Measurements from ENCODE around the gene MAN1B1.
"Not testable (repeated sequence)": the region's sequence is repeated elsewhere in the genome, so short reads cannot be mapped to it uniquely, and the experiment has no call there.

The MAN1B1 gene

GRCh38 chr9:137128862-137129455 lies 42.2 kb downstream of the MAN1B1 start:
- peaks cover 2% of the 10 kb centered on the region for H3K36me3 Mint-ChIP-seq
- peaks cover 3% of the 10 kb centered on the region for H3K27me3 Mint-ChIP-seq
- peak overlapping the region; percentile 92 for H3K27ac Mint-ChIP-seq
- peak overlapping the region; percentile 95 for H3K4me3 Mint-ChIP-seq
- H3K4me1 Mint-ChIP-seq (ENCODE audit: low read depth), result peaks cover 27% of the 10 kb centered on the region
- no peaks in the 10 kb centered on the region for H3K9me3 Mint-ChIP-seq (ENCODE audit: low read depth)

- peaks cover 2% of the 10 kb centered on the region for H3K36me3 Mint-ChIP-seq
- H3K4me1 Mint-ChIP-seq (ENCODE audit: low read depth), result peaks cover 27% of the 10 kb centered on the region
- peaks cover 3% of the 10 kb centered on the region for H3K27me3 Mint-ChIP-seq
- H3K4me3 Mint-ChIP-seq, result peak overlapping the region; percentile 88
- peak overlapping the region; percentile 83 for H3K27ac Mint-ChIP-seq
- no peaks in the 10 kb centered on the region for H3K9me3 Mint-ChIP-seq (ENCODE audit: low read depth)
Observed at GRCh38 chr9:137129456-137130175, 42.8 kb downstream of the MAN1B1 start.

- H3K4me1 Mint-ChIP-seq (ENCODE audit: low read depth), result peaks cover 27% of the 10 kb centered on the region
- peak overlapping the region; percentile 64 for H3K27ac Mint-ChIP-seq
- peaks cover 2% of the 10 kb centered on the region for H3K36me3 Mint-ChIP-seq
- H3K9me3 Mint-ChIP-seq (ENCODE audit: low read depth), result no peaks in the 10 kb centered on the region
- peaks cover 4% of the 10 kb centered on the region for H3K27me3 Mint-ChIP-seq
- H3K4me3 Mint-ChIP-seq, result peak overlapping the region; percentile 81
Observed at GRCh38 chr9:137130176-137130755, 43.5 kb downstream of the MAN1B1 start.

DNA sequence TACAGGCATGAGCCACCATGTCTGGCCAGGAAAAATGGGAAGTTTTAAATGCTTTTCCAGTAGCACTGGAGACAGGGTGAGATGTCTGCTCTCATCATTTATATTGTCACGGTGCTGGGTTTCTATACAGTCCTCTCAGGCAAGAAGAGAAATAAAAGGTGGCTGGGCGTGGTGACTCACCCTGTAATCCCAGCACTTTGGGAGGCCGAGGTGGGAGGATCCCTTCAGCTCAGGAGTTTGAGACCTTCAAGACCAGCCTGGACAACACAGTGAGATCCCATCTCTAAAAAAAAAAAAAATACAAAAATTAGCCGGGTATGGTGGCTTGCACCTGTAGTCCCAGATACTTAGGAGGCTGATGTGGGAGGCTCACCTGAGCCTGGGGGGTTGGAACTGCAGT lies 47.4 kb downstream of the MAN1B1 start:
- H3K4me1 Mint-ChIP-seq (ENCODE audit: low read depth), result peaks cover 1% of the 10 kb centered on the region
- no peak overlapping the region for H3K27ac Mint-ChIP-seq
- no peaks in the 10 kb centered on the region for H3K9me3 Mint-ChIP-seq (ENCODE audit: low read depth)
- H3K27me3 Mint-ChIP-seq, result peaks cover 13% of the 10 kb centered on the region
- peaks cover 2% of the 10 kb centered on the region for H3K36me3 Mint-ChIP-seq
- H3K4me3 Mint-ChIP-seq, result no peak overlapping the region

GRCh38 chr9:137135154-137135553 lies 48.4 kb downstream of the MAN1B1 start:
- not testable (repeated sequence) for H3K4me3 Mint-ChIP-seq; H3K4me1 Mint-ChIP-seq (ENCODE audit: low read depth); H3K36me3 Mint-ChIP-seq; H3K9me3 Mint-ChIP-seq (ENCODE audit: low read depth); H3K27ac Mint-ChIP-seq
- H3K27me3 Mint-ChIP-seq, result peaks cover 17% of the 10 kb centered on the region

DNA sequence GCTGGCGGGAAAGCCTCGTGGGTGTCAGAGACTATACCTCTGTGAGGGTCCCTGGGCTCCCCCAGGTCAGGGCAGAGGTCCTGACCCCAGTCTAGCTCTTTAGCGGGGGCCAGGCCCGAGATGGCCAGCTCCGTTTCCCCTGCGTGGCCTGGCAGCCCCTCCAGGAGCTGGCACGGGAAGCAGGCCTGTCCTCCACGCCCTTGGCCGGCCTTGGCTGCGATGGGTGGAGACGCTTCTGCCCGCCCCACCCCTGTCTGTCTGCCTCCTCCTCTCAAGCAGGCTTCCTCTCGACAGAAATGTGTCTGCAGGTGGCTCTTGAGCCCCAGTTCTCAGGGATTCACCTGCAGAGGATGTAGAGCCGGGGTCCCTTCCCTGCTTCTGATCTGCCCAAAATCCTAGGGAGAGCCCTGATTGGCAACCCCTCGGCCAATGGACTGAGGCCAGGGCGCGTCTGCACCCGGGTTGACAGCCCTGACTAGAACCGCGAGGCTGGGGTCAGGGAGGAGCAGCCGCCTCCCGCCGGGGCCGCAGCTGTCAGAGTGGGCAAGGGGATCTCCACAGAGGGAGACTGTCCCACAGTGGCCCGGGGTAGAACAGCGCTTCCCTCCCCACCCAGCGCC lies 49.6 kb downstream of the MAN1B1 start:
- no peak overlapping the region for H3K27ac Mint-ChIP-seq
- H3K4me3 Mint-ChIP-seq, result no peak overlapping the region
- H3K27me3 Mint-ChIP-seq, result peaks cover 21% of the 10 kb centered on the region
- peaks cover 4% of the 10 kb centered on the region for H3K36me3 Mint-ChIP-seq
- H3K9me3 Mint-ChIP-seq (ENCODE audit: low read depth), result no peaks in the 10 kb centered on the region
- peaks cover 2% of the 10 kb centered on the region for H3K4me1 Mint-ChIP-seq (ENCODE audit: low read depth)

DNA sequence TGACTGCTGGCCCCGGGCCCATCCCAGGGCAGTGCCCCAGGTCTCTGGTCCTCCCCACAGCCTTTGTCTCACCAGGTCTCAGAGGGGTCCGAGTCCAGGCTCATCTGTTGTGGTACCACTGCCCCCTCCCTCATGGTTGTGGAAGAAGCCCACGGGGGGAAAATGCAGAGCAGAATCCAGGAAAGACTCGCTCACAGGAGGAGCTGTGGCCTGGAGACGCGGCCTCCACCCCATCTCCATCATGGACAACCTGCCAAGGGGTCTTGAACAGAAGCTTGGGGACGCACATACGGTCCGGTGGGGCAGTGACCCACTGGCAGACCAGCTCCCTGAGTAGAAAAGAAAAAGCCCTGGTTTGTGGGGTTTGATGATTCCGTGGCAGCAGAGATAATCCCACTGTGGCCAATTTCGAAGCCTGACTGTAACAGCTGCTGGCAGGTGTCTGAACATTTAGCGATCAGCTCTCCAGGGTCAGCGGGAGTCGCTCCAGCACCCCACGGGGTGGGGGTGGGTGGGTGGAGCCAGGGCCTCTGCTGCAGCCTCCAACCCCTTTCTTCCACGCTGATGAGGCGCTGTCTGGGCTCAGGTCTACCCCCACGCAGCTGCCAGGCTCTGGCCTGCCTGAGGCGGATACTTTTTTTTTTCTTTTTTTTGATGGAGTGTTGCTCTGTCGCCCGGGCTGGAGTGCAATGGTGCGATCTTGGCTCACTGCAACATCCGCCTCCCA lies 50.3 kb downstream of the MAN1B1 start:
- H3K4me3 Mint-ChIP-seq, result no peak overlapping the region
- peaks cover 4% of the 10 kb centered on the region for H3K36me3 Mint-ChIP-seq
- H3K9me3 Mint-ChIP-seq (ENCODE audit: low read depth), result no peaks in the 10 kb centered on the region
- peaks cover 2% of the 10 kb centered on the region for H3K4me1 Mint-ChIP-seq (ENCODE audit: low read depth)
- H3K27me3 Mint-ChIP-seq, result peaks cover 25% of the 10 kb centered on the region
- H3K27ac Mint-ChIP-seq, result no peak overlapping the region

GRCh38 chr9:137138058-137138721 lies 51.4 kb downstream of the MAN1B1 start:
- peaks cover 2% of the 10 kb centered on the region for H3K36me3 Mint-ChIP-seq
- H3K4me1 Mint-ChIP-seq (ENCODE audit: low read depth), result peaks cover 2% of the 10 kb centered on the region
- H3K27me3 Mint-ChIP-seq, result peaks cover 27% of the 10 kb centered on the region
- H3K9me3 Mint-ChIP-seq (ENCODE audit: low read depth), result no peaks in the 10 kb centered on the region
- H3K27ac Mint-ChIP-seq, result no peak overlapping the region
- no peak overlapping the region for H3K4me3 Mint-ChIP-seq

DNA sequence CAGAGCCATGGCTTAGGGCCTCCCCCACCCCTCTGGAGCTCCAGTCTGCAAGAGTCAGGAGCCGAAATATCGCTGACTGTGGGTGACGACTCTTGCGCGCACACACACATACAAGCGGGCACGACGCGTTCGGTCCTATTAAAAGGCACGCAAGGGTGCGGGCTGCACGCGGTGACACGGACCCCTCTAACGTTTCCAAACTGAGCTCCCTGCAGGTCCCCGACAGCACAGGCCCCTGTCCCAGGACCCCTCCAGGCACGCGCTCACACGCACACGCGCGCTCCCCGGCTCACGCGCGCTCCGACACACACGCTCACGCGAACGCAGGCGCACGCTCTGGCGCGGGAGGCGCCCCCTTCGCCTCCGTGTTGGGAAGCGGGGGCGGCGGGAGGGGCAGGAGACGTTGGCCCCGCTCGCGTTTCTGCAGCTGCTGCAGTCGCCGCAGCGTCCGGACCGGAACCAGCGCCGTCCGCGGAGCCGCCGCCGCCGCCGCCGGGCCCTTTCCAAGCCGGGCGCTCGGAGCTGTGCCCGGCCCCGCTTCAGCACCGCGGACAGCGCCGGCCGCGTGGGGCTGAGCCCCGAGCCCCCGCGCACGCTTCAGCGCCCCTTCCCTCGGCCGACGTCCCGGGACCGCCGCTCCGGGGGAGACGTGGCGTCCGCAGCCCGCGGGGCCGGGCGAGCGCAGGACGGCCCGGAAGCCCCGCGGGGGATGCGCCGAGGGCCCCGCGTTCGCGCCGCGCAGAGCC lies 52.1 kb downstream of the MAN1B1 start, which contains the start of gene GRIN1:
Gene GRIN1 (plus strand): TSS at position 433 of the 746 bp plus-strand sequence. CDS start 333 bp downstream, outside the sequence.
- Mint-ChIP-seq H3K36me3 (peaks cover 2% of the 10 kb centered on the region), H3K27ac (no peak within 1 kb of the TSS), H3K4me1 (ENCODE audit: low read depth) (peaks cover 2% of the 10 kb centered on the region), H3K9me3 (ENCODE audit: low read depth) (no peaks in the 10 kb centered on the region), H3K4me3 (no peak within 1 kb of the TSS), H3K27me3 (peaks cover 26% of the 10 kb centered on the region)

DNA sequence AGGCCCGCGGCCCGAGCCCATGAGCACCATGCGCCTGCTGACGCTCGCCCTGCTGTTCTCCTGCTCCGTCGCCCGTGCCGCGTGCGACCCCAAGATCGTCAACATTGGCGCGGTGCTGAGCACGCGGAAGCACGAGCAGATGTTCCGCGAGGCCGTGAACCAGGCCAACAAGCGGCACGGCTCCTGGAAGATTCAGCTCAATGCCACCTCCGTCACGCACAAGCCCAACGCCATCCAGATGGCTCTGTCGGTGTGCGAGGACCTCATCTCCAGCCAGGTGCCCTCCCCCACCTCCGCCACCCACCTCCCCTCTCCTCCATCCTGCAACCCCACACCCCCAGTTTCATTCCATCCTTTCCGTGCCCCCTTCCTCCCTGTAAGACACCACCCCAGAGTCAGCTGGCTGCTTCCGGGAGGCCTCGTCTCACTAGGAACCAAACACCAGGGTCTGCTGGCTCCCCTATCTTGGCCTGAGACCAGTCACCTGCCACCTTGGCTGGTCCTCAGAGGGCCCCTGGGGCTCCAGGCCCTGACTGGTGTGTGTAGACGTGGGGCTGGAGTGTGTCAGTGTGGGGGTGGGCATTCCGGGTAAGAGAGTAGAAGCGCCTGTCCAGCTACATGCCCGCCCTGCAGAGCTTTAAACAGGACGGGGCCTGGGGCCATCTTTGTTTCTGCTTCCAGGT lies 52.8 kb downstream of the MAN1B1 start:
- peaks cover 2% of the 10 kb centered on the region for H3K36me3 Mint-ChIP-seq

GRCh38 chr9:137140151-137141012 lies 53.6 kb downstream of the MAN1B1 start:
- Mint-ChIP-seq H3K4me1 (ENCODE audit: low read depth) (peaks cover 2% of the 10 kb centered on the region), H3K27ac (peak overlapping the region; percentile 34), H3K36me3 (peaks cover 2% of the 10 kb centered on the region), H3K27me3 (peaks cover 26% of the 10 kb centered on the region), H3K9me3 (ENCODE audit: low read depth) (no peaks in the 10 kb centered on the region), H3K4me3 (peak overlapping the region; percentile 4)

More for the DNA sequence above, 52.8 kb downstream of the MAN1B1 start:
- H3K27ac Mint-ChIP-seq, result no peak overlapping the region
- H3K9me3 Mint-ChIP-seq (ENCODE audit: low read depth), result no peaks in the 10 kb centered on the region
- H3K27me3 Mint-ChIP-seq, result peaks cover 28% of the 10 kb centered on the region
- peaks cover 2% of the 10 kb centered on the region for H3K4me1 Mint-ChIP-seq (ENCODE audit: low read depth)
- no peak overlapping the region for H3K4me3 Mint-ChIP-seq

GRCh38 chr9:137141050-137141810 lies 54.4 kb downstream of the MAN1B1 start:
- Mint-ChIP-seq H3K27ac (no peak overlapping the region), H3K36me3 (peaks cover 2% of the 10 kb centered on the region), H3K4me3 (no peak overlapping the region), H3K4me1 (ENCODE audit: low read depth) (peaks cover 2% of the 10 kb centered on the region), H3K27me3 (peaks cover 22% of the 10 kb centered on the region), H3K9me3 (ENCODE audit: low read depth) (no peaks in the 10 kb centered on the region)

All from activated naive CD8-positive, alpha-beta T cell (primary cell).